ENCODE results near the gene HINT1. TPM values are rescaled to one million over a fixed set of nuclear protein-coding genes. Genes with fewer than 3 reads are reported as not detected.

HINT1 gene
- total and polyA plus RNA-seq, 9 of the 15 experiments (the other 6 are each of a cell fraction or from before 2014, with no cell fraction given), result 296 to 1,027 (median 500) TPM

GRCh38 chr5:131169810-131170539 is 4.9 kb upstream of the HINT1 start (continued):
- TF ChIP-seq ZSCAN32 (CRISPR knock-in tag; IDR thresholded peaks at IDR 0.05) (no peak), ZBTB17 (CRISPR knock-in tag; IDR thresholded peaks at IDR 0.05) (peak; percentile 24; the same call in 1 of the 2 replicates), ZFP91 (CRISPR knock-in tag; IDR thresholded peaks at IDR 0.05) (no peak), BCL6 (CRISPR knock-in tag; IDR thresholded peaks at IDR 0.05) (0 out of 2 replicates have a peak, but pooled peaks have one; percentile 26), RNF2 (IDR thresholded peaks at IDR 0.05) (no peak), NFE2 (IDR thresholded peaks at IDR 0.05; ENCODE audit: low read depth) (peak; percentile 48; the same call in 1 of the 2 replicates), KHSRP (IDR thresholded peaks at IDR 0.05) (no peak), TEAD1 (CRISPR knock-in tag; IDR thresholded peaks at IDR 0.05) (0 out of 4 replicates have a peak, but pooled peaks of 1 of the 2 experiments have one; percentile 4), NCOA4 (IDR thresholded peaks at IDR 0.05; ENCODE audit: partially characterized antibody) (no peak), NFE2L1 (tag; IDR thresholded peaks at IDR 0.05; ENCODE audit: borderline replicate concordance, low read depth) (peak; percentile 59), TAF7 (tag; IDR thresholded peaks at IDR 0.05) (peak; percentile 56; the same call in 1 of the 2 replicates), PRDM10 (IDR thresholded peaks at IDR 0.05; ENCODE audit: partially characterized antibody) (no peak), ZNF778 (CRISPR knock-in tag; IDR thresholded peaks at IDR 0.05) (no peak), C11orf30 (IDR thresholded peaks at IDR 0.05; ENCODE audit: low read depth) (0 out of 2 replicates have a peak, but pooled peaks have one; percentile 11), STAG1 (CRISPR knock-in tag; IDR thresholded peaks at IDR 0.05; ENCODE audit: borderline replicate concordance) (no peak), MLLT1 (IDR thresholded peaks at IDR 0.05) (peak in 1 of 2 experiments; percentile 16; a peak in 1 of 4 replicates), DEAF1 (CRISPR knock-in tag; IDR thresholded peaks at IDR 0.05) (0 out of 2 replicates have a peak, but pooled peaks have one; percentile 25), MTA3 (IDR thresholded peaks at IDR 0.05; ENCODE audit: borderline replicate concordance) (no peak), MAFG (tag; conservative IDR thresholded peaks at IDR 0.05) (peak; percentile 68), ARID2 (IDR thresholded peaks at IDR 0.05) (0 out of 2 replicates have a peak, but pooled peaks have one; percentile 18), HDGF (IDR thresholded peaks at IDR 0.05) (no peak)

All from K562 (cell line).